RPMI8226 (cell line): ENCODE results near the gene RC3H1.
"Not testable (repeated sequence)": the region's sequence is repeated elsewhere in the genome, so short reads cannot be mapped to it uniquely, and the experiment has no call there.

ENCODE experiments used
- DNase-seq: peaks from one replicate; pipeline ENCODE4 v3.0.0-alpha.2; 2015

RC3H1 gene

GRCh38 chr1:174022080-174022975 lies at the start of gene RC3H1:
Gene RC3H1, minus strand, starts transcription at chr1:174022357. Its CDS starts 29,372 bp downstream, at chr1:173992985.
- DNase-seq = peak; percentile 97

GRCh38 chr1:174070614-174071013 lies 48.5 kb upstream of the RC3H1 start:
- DNase-seq = no peak

- peak; percentile 97 for DNase-seq
Observed at GRCh38 chr1:174068000-174068399, 45.8 kb upstream of the RC3H1 start.

- no peak for DNase-seq
Observed at GRCh38 chr1:174060090-174060489, 37.9 kb upstream of the RC3H1 start.

- no peak for DNase-seq
Observed at GRCh38 chr1:174058624-174059023, 36.5 kb upstream of the RC3H1 start.

- DNase-seq = not testable (repeated sequence)
Observed at GRCh38 chr1:174056609-174057008, 34.5 kb upstream of the RC3H1 start.

GRCh38 chr1:174055797-174056196 lies 33.6 kb upstream of the RC3H1 start:
- DNase-seq = not testable (repeated sequence)

- no peak for DNase-seq
Observed at GRCh38 chr1:174053826-174054225, 31.7 kb upstream of the RC3H1 start.

- no peak for DNase-seq
Observed at GRCh38 chr1:174052621-174053020, 30.5 kb upstream of the RC3H1 start.

- DNase-seq = no peak
Observed at GRCh38 chr1:174051956-174052355, 29.8 kb upstream of the RC3H1 start.

GRCh38 chr1:174049514-174049913 lies 27.4 kb upstream of the RC3H1 start:
- DNase-seq = no peak

- DNase-seq = no peak
Observed at GRCh38 chr1:174044418-174045222, 22.5 kb upstream of the RC3H1 start.

- not testable (repeated sequence) for DNase-seq
Observed at GRCh38 chr1:174042509-174042908, 20.4 kb upstream of the RC3H1 start.

GRCh38 chr1:174041369-174041768 lies 19.2 kb upstream of the RC3H1 start:
- no peak for DNase-seq

- DNase-seq = peak; percentile 85
Observed at GRCh38 chr1:174040387-174040786, 18.2 kb upstream of the RC3H1 start.

GRCh38 chr1:174039027-174039426 lies 16.9 kb upstream of the RC3H1 start:
- DNase-seq = no peak

GRCh38 chr1:174036798-174037197 lies 14.6 kb upstream of the RC3H1 start:
- no peak for DNase-seq

- no peak for DNase-seq
Observed at GRCh38 chr1:174036204-174036603, 14.0 kb upstream of the RC3H1 start.

GRCh38 chr1:174032671-174033222 lies 10.6 kb upstream of the RC3H1 start:
- DNase-seq = no peak

GRCh38 chr1:174031099-174031498 lies 8.9 kb upstream of the RC3H1 start:
- DNase-seq = no peak

GRCh38 chr1:174028495-174028894 lies 6.3 kb upstream of the RC3H1 start:
- DNase-seq = no peak

GRCh38 chr1:174023440-174023839 lies 1.3 kb upstream of the RC3H1 start:
- no peak for DNase-seq

- no peak for DNase-seq
Observed at GRCh38 chr1:174022976-174023277, 770 bp upstream of the RC3H1 start.

- DNase-seq = peak; percentile 66
Observed at GRCh38 chr1:174021591-174022079, 522 bp downstream of the RC3H1 start.
